Adipose tissue (tissue), 3 donors: ENCODE data around the gene MYCN. TPM values are rescaled to one million over a fixed set of nuclear protein-coding genes. Genes with fewer than 3 reads are reported as not detected.
"Not testable (repeated sequence)": the region's sequence is repeated elsewhere in the genome, so short reads cannot be mapped to it uniquely, and the experiment has no call there.

ENCODE experiments used
- H3K27ac ChIP-seq: one replicate; pipeline ENCODE4 v1.5.1; 2013; ENCODE audit warnings: low read depth, low read length
- WGBS, 3 donors: extraction: QIAGEN DNeasy Blood & Tissue Kit; methylation state at CpG; one replicate each; pipeline ENCODE4 v1.1.7; 2013; 5-methylcytosine and 5-hydroxymethylcytosine counted together
- polyA plus RNA-seq, 3 donors: library from polyadenylated mRNA; stranded (reverse); fragments of 200-250 nt; gene quantifications; one replicate each; pipeline ENCODE4 v1.2.3, GENCODE V29; 2013
- donor health status: healthy with polysubstance abuse.
- donor health status: Bipolar disorder and iron deficiency.
- donor health status: healthy.

MYCN gene
- polyA plus RNA-seq, 3 donors: 0.17 to 1.0 (median 0.45) TPM

DNA sequence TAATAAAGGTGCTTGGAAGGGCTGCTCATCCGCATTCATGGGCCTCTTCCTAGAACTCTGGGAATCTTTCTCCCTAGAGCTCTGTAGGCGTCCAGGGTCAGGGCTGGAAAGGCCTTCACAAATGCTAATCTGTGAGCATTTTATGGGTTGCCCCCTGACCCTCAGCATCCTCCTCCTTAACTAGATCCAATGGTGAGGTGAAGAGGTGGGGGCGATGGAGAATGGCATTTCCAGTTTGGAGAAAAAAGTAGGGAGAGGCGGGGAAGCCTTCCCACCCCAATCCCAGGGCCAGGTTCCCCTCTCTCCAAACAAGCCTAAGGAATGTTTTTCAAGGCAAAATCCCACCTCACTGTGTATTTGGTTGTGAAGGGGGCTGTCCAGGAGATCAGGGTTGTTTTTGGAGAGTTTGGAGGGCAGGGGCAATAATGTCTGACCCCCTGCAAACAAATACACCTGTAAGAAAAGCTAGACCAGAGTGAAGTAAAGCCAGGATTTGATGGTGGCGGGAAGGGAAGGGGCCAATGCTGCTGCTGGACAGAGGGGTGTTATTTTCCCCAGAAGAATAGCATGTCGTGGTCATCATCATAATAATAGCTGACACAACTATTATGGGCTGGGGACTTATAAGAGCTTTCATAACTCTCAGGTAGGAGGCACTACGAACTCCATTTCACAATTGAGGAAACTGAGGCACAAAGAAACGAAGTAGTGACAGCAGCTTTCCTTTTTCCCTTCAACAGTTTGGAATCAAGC, 1.4 kb upstream of the MYCN start:
- 62 to 68% (median 67%) methylated on average over 8 of the region's 8 CpGs for WGBS, 3 donors
- H3K27ac ChIP-seq: no peak overlapping the region

DNA sequence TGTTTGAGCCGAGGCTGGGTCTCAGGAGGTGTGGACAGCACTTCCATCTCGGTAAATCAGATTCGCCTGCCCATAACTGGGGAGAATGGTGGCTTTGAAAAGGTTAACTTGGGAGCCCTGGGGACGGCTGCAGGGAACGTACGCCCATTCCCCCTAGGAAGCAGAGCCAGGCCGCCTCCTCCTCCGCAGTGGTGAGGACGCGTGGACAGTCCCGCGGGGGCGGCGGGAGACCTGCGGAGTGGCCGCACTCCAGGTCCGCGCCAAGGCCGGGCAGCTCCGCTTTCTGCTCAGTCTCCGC, 845 bp upstream of the MYCN start:
- WGBS, 3 donors: 2 to 3% (median 3%) methylated on average over 21 of the region's 21 CpGs
- no peak overlapping the region for H3K27ac ChIP-seq

DNA sequence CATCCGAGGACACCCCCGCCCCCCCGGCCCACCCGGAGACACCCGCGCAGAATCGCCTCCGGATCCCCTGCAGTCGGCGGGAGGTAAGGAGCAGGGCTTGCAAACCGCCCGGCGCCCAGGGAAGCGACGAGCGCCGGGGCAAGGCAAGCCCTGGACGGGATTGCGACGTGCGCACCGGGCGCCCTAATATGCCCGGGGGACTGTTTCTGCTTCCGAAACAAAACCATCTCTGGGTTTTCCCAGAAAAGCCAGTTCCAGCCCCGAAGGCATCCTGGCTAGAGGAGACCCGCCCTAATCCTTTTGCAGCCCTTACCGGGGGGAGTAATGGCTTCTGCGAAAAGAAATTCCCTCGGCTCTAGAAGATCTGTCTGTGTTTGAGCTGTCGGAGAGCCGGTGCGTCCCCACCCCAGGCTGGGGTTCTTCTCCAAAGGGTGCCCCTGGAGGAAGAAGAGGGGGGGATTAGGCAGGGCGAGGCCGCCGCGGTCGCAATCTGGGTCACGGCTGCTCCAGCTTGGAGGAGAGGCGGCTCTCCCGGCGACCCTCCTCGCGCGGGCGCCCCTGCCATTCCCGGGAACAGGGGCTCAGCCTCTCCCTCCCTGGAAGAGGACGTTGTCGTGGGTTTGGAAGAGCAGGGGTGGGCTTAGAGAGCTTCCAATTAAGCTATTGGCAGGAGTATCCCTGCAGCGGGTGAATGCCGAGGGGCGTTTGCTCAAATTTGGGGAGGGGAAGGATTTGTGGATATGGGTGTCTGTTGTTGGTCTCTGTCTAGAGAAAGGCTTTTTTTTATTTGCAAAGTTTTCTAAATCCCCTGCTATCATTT, 521 bp downstream of the MYCN start:
- H3K27ac ChIP-seq: no peak overlapping the region
- WGBS, 3 donors: 1% methylated on average over 49 to 52 of the region's 52 CpGs

DNA sequence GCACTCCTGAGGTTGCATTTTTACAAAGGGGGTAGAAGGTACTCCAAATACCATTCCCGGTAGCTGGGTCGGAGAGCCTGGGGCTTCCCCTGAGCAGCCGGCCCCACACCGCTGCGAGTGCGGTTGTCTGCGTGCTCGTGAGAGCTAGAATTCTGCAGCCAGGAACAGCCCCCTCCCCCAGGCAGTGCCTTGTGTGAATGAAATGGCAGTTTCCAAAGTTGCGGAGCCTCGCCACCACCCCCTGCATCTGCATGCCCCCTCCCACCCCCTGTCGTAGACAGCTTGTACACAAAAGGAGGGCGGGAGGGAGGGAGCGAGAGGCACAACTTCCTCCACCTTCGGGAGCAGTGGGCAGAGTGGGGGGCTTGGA, 1.1 kb downstream of the MYCN start:
- WGBS, 3 donors: 1 to 3% (median 3%) methylated on average over 12 to 14 of the region's 14 CpGs
- no peak overlapping the region for H3K27ac ChIP-seq

DNA sequence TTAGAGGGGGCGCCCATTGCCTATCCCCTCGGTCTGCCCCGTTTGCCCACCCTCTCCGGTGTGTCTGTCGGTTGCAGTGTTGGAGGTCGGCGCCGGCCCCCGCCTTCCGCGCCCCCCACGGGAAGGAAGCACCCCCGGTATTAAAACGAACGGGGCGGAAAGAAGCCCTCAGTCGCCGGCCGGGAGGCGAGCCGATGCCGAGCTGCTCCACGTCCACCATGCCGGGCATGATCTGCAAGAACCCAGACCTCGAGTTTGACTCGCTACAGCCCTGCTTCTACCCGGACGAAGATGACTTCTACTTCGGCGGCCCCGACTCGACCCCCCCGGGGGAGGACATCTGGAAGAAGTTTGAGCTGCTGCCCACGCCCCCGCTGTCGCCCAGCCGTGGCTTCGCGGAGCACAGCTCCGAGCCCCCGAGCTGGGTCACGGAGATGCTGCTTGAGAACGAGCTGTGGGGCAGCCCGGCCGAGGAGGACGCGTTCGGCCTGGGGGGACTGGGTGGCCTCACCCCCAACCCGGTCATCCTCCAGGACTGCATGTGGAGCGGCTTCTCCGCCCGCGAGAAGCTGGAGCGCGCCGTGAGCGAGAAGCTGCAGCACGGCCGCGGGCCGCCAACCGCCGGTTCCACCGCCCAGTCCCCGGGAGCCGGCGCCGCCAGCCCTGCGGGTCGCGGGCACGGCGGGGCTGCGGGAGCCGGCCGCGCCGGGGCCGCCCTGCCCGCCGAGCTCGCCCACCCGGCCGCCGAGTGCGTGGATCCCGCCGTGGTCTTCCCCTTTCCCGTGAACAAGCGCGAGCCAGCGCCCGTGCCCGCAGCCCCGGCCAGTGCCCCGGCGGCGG, 1.7 kb downstream of the MYCN start:
- H3K27ac ChIP-seq: no peak overlapping the region
- 1% methylated on average over 41 to 98 of the region's 98 CpGs for WGBS, 3 donors

DNA sequence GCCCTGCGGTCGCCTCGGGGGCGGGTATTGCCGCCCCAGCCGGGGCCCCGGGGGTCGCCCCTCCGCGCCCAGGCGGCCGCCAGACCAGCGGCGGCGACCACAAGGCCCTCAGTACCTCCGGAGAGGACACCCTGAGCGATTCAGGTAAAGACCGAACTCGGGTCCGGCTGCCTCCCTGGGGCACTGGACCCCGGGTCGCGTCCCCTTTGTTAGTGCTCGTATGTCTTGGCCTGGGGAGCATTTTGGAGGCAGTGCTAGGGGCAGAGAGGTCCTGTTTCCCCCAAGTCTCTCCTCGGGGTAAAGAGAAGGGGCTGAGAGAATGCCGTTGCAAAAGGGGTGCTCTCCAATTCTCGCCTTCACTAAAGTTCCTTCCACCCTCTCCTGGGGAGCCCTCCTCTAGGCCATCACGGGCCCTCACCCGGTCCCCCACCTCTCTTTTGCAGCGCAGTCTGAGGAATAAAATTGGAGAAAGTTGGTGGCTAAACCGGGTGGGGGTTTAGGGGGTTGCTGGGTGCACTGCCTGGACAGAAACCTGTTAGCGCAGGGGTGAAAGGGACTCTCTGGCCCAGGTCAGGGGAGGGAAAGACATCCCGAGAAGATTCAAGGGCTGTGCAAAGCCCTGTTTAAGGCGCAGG, 2.5 kb downstream of the MYCN start:
- H3K27ac ChIP-seq: no peak overlapping the region
- WGBS, 3 donors: 8 to 15% (median 10%) methylated on average over 31 to 34 of the region's 34 CpGs

DNA sequence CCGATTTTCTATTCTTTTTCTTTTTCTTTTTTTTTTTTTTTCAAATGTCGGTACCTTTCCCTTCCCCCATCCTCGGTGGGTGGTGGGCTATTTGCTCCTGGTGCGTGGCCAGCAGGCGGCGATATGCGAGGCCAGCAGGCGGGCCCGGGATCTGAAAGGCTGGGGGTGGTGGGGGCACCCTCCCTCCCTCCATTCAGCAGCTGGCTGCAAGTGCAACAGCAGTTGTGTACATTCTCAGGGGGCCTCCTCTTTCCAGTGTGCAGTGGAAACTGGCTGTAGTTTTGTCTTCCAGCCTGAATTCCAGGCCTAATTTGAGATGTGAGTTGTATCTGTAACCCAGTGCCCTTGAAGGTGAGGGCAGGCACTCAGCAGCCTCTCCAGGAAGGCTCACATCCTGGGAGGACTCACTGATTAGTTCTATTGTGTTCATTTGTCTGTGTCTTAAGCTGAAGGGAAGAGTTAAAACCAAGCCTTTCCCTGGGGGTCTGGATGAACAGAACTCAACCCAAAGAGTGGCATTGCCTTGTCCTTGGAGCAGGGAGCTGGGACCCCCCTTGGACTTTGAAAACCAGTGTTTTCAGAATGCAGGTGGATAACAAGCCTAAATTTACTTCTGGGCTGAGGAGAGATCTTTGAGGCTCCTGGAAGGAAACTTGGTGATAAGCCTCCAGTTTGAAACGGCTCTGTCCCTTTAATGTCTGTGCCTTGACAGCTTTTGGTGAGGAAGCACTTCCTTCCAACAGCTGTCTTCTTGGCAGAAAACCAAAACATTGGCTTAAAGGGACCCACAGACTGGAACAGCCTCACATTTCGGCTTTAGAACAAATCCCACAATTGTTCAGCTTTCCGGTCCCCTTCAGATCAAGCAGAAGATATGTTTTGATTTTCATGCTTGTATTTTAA, 3.3 kb downstream of the MYCN start:
- 7 to 22% (median 7%) methylated on average over 12 of the region's 12 CpGs for WGBS, 3 donors
- no peak overlapping the region for H3K27ac ChIP-seq

DNA sequence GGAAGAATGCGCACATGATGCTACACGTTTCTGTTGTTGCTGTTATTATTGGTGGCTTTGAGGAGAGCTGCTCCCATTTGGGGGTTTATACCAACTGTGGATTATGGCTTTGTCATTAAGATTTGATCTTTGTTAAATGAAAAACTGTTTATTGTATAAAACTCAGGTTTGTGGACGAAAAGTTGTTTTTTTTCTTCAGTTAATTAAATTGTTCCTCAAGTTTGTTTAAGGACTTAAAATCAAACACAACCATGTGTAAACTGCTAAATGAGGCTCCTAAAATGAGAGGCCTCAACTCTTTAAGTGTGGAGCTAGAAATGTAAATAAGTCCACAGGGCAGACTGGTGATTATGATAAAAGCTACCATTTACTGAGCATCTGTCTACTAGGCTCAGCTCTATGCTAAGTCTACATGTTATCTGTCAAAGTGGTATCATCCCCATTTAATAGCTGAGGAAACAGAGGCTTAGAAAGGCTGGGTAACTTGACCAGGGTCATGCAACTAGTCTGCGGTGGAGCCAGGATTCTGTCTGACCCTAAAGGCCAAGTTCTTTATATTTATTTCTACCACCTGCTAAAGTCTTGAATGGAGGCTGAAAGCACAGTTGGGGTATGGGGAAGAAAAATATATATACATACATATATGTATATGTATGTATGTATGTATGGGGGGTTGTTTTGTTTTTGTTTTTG, 4.1 kb downstream of the MYCN start:
- H3K27ac ChIP-seq: no peak overlapping the region
- WGBS, 3 donors: 52 to 79% (median 55%) methylated on average over 4 of the region's 4 CpGs

DNA sequence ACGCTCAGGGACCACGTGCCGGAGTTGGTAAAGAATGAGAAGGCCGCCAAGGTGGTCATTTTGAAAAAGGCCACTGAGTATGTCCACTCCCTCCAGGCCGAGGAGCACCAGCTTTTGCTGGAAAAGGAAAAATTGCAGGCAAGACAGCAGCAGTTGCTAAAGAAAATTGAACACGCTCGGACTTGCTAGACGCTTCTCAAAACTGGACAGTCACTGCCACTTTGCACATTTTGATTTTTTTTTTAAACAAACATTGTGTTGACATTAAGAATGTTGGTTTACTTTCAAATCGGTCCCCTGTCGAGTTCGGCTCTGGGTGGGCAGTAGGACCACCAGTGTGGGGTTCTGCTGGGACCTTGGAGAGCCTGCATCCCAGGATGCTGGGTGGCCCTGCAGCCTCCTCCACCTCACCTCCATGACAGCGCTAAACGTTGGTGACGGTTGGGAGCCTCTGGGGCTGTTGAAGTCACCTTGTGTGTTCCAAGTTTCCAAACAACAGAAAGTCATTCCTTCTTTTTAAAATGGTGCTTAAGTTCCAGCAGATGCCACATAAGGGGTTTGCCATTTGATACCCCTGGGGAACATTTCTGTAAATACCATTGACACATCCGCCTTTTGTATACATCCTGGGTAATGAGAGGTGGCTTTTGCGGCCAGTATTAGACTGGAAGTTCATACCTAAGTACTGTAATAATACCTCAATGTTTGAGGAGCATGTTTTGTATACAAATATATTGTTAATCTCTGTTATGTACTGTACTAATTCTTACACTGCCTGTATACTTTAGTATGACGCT, 5.8 kb downstream of the MYCN start:
- WGBS, 3 donors: 78 to 89% (median 87%) methylated on average over 17 of the region's 17 CpGs
- H3K27ac ChIP-seq: no peak overlapping the region

DNA sequence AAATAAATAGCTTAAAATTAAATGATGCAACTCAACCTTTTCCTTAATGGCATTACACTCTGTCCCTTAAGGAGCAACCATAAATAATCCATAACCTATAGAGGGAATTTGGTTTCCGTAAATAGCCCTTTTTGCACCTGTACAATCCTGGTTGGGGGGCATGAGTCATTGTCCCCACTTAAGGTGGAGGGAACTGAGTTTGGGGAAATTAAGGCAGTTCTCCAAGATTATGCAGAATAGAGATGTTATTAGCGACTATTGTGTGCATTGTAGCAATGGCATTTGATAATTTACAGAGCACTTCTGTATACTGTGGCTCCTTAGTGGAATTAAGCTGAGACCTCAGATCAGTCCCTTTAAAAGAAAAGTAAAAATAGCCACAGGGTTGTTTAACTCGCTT, 6.6 kb downstream of the MYCN start:
- 64 to 85% (median 84%) methylated on average over 3 of the region's 3 CpGs for WGBS, 3 donors
- no peak overlapping the region for H3K27ac ChIP-seq

DNA sequence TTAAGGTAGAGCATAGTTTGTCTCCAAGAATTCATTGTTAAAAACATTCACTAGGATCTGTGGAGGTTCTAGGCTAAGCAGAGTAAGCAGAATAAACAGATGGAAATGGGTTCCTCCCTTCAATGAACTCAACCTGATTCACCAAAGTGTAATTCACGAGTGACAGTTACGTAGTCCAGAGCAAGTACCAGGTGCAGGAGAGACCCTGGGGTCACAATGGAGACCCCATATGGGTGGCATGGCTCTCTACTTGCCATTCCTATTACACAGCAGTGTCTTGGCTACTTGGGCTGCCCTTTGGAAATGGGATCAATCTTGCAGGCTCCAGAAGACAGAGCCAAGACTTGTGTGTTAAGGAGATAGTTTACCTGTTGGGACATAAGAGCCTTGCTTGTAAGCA, 7.1 kb downstream of the MYCN start:
- 83 to 88% (median 87%) methylated on average over 2 of the region's 2 CpGs for WGBS, 3 donors
- no peak overlapping the region for H3K27ac ChIP-seq

DNA sequence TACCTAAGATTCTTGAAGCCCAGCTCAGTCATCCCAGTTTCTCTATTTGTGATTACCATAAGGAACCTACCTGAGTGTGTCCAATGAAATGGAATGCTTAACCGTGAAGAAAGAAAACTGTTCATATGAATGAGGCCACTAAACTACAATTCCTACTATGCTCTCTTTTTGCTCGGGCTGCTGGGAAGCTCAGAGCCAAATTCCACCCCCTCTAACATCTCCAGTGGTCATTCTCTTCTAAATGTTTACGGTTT, 8.3 kb downstream of the MYCN start:
- no peak overlapping the region for H3K27ac ChIP-seq
- 89 to 92% (median 90%) methylated on average over 3 of the region's 3 CpGs for WGBS, 3 donors

DNA sequence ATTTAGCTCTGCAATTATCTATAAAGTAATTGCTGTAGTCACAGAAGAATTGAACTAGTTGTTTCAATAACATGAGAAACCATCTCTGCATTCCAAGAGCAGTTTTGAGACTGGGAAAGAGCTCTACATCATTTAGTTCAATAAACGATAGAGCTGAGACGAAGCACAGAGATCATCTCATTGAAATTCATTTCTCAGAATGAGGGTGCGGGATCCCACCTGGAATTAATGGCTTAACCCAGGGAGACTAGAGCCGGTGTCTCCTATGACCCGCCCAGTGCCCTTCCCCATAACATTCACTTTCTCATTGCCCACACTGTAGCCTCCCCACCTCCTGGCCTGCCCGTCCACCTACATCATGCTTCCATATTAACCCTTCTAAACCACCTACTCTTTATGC, 8.8 kb downstream of the MYCN start:
- 89 to 92% (median 91%) methylated on average over 6 of the region's 6 CpGs for WGBS, 3 donors
- H3K27ac ChIP-seq: no peak overlapping the region

DNA sequence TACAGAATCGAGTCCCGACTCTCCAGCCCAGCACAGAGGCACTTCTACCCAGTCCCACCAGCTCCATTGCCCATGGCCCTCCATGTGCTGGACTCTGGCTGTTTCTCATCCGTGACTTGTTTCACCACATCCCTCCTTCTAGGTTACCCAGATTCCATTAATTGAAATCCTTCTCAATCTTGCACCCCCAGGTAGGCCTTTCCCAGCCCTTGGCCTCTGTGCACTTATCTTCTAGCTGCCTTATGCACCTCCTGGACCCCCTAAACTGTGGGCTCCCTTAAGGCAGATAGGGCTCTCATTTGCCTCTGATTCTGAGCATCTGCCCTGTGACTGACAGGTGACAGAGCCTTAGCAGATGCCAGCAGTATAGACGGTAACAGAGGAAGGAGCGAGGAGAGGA, 9.2 kb downstream of the MYCN start:
- 86 to 89% (median 87%) methylated on average over 5 of the region's 5 CpGs for WGBS, 3 donors
- H3K27ac ChIP-seq: no peak overlapping the region

DNA sequence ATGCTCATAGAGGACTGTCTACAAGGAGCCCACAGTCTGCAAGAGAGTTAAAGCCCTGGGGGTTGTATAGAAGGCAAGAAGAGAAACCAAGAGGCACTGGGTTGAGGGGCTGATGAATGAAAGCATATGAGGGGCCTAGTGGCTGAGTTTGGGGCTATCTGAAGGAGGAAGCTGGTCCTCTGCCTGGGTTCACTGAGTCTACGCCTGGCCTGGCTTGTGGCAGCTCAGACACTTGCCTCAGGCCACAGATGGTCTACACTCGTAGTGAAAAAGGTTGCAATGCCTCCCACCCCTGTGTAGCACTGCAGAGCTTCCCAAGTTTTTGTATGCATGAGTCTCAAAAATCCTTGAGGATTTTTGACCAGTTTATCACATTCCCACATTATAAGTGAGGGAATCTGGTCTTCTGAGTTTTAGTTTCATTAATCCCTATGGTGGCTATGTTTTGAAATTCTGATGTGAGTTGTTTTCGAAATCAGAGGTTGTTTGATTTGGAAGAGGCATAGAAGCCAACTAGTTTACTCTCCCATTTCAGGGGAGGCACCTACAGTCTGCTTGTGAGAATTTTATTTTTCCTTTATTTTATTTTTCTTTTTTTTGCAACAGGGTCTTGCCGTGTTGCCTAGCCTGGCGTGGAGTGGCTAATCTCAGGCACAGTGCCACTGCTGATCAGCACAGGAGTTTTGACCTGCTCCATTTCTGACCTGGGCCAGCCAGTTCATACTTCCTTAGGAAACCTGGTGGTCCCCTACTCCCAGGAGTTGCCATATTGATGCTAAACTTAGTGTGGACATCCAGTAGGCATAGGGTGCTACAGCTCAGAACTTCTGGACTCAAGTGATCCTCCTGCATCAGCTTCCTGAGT, 10.0 kb downstream of the MYCN start:
- 85 to 89% (median 88%) methylated on average over 5 of the region's 5 CpGs for WGBS, 3 donors
- no peak overlapping the region for H3K27ac ChIP-seq

DNA sequence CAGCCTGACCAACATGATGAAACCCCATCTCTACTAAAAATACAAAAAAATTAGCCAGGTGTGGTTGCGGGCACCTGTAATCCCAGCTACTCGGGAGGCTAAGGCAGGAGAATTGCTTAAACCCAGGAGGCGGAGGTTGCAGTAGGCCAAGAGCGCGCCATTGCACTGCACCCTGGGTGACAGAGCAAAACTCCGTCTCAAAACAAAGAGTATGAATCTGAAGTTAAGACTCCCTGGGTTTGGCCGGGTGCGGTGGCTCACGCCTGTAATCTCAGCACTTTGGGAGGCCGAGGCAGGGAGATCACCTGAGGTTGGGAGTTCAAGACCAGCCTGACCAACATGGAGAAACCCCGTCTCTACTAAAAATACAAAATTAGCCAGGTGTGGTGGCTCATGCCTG, 11.6 kb downstream of the MYCN start:
- H3K27ac ChIP-seq: not testable (repeated sequence)
- WGBS, 3 donors: 95 to 97% (median 96%) methylated on average over 11 of the region's 11 CpGs
